ENCODE data around the gene AMFR. TPM values are rescaled to one million over a fixed set of nuclear protein-coding genes. Genes with fewer than 3 reads are reported as not detected.

Gene AMFR
- total RNA-seq, 2 donors from 2014 or later: 64.8 to 102 TPM

- peaks cover 4% of the 10 kb centered on the region for H3K27me3 Mint-ChIP-seq
- no peak overlapping the region for H3K27ac Mint-ChIP-seq
- peaks cover 10% of the 10 kb centered on the region for H3K4me1 Mint-ChIP-seq
- no peaks in the 10 kb centered on the region for H3K9me3 ChIP-seq (ENCODE audit: control insufficient read depth, low read length, poor library complexity, severe bottlenecking)
- no peaks in the 10 kb centered on the region for H3K36me3 Mint-ChIP-seq (ENCODE audit: low read depth)
- peak; percentile 99 for ATAC-seq
- H3K4me3 Mint-ChIP-seq: peak overlapping the region; percentile 19
- peak; percentile 55 to 74 (median 59) for DNase-seq
Measured at GRCh38 chr16:56317998-56318826, 107.1 kb downstream of the AMFR start.

- H3K27ac Mint-ChIP-seq: no peak overlapping the region
Measured at GRCh38 chr16:56316545-56316944, 108.8 kb downstream of the AMFR start.

GRCh38 chr16:56315955-56316354 lies 109.4 kb downstream of the AMFR start:
- H3K9me3 ChIP-seq (ENCODE audit: control insufficient read depth, low read length, poor library complexity, severe bottlenecking): no peaks in the 10 kb centered on the region
- no peak overlapping the region for H3K27ac Mint-ChIP-seq
- H3K36me3 Mint-ChIP-seq (ENCODE audit: low read depth): no peaks in the 10 kb centered on the region

More at GRCh38 chr16:56316545-56316944, 108.8 kb downstream of the AMFR start:
- no peaks in the 10 kb centered on the region for H3K9me3 ChIP-seq (ENCODE audit: control insufficient read depth, low read length, poor library complexity, severe bottlenecking)
- H3K27me3 Mint-ChIP-seq: no peaks in the 10 kb centered on the region
- DNase-seq (no peak), ATAC-seq (no peak)
- no peaks in the 10 kb centered on the region for H3K36me3 Mint-ChIP-seq (ENCODE audit: low read depth)
- peaks cover 10% of the 10 kb centered on the region for H3K4me1 Mint-ChIP-seq
- no peak overlapping the region for H3K4me3 Mint-ChIP-seq

DNA sequence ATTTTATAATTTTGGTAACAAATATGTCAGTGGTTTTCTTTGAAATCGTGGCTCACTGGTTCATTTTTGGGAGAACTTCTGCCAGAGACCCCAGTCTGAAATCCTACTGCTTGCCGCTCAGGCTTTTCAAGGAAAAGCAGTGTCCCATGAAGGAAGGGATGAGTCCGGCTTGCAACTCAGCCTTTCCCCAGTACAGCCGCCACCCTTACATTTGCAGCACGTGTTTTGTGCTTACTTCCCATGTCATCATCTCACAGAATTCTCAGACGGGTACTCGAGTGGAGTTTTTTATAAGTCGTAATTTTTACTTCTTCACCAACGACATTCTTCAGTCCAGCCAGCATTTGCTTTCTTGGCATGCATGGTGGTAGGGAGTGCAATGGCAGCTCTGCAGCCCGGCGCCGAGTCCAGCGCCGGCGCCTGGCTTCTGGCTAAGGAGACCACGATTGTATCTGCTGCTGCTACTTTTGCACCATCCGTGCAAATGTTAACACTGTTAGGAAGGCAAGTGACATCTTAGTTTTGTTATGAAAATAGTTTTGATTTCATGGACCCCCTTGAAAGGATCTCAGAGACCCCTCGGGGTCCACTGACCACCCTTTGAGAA lies 111.0 kb downstream of the AMFR start:
- Mint-ChIP-seq H3K4me3 (no peak overlapping the region), H3K36me3 (ENCODE audit: low read depth) (no peaks in the 10 kb centered on the region), H3K27me3 (no peaks in the 10 kb centered on the region), H3K27ac (peak overlapping the region; percentile 73), H3K4me1 (peaks cover 10% of the 10 kb centered on the region)
- DNase-seq (no peak), ATAC-seq (no peak)
- no peaks in the 10 kb centered on the region for H3K9me3 ChIP-seq (ENCODE audit: control insufficient read depth, low read length, poor library complexity, severe bottlenecking)

More at GRCh38 chr16:56315955-56316354, 109.4 kb downstream of the AMFR start:
- DNase-seq (no peak), ATAC-seq (no peak)
- peaks cover 10% of the 10 kb centered on the region for H3K4me1 Mint-ChIP-seq
- H3K4me3 Mint-ChIP-seq: no peak overlapping the region
- no peaks in the 10 kb centered on the region for H3K27me3 Mint-ChIP-seq

DNA sequence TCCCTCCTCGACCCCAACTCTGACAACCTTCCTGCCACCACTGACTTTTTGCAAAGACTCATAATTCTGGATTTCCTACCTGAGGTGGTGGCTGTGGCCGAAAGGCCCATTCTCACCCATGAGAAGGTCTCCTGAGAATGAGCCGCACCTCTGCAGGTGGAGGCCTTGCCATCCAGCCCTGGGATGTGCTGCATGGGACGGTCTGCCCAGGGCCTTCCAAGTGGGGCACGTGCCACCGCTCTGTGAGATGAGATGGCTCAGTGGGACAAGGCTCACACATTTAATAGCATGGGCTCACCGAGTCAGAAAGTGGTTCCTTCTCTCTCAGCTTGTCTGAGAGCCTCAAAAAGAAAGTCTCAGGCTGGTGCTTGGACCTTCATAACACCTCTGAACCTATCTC lies 112.8 kb downstream of the AMFR start:
- H3K4me1 Mint-ChIP-seq: peaks cover 9% of the 10 kb centered on the region
- no peaks in the 10 kb centered on the region for H3K27me3 Mint-ChIP-seq
- DNase-seq (no peak), ATAC-seq (no peak)
- peaks cover 2% of the 10 kb centered on the region for H3K36me3 Mint-ChIP-seq (ENCODE audit: low read depth)
- H3K27ac Mint-ChIP-seq: no peak overlapping the region
- H3K4me3 Mint-ChIP-seq: no peak overlapping the region
- H3K9me3 ChIP-seq (ENCODE audit: control insufficient read depth, low read length, poor library complexity, severe bottlenecking): no peaks in the 10 kb centered on the region

DNA sequence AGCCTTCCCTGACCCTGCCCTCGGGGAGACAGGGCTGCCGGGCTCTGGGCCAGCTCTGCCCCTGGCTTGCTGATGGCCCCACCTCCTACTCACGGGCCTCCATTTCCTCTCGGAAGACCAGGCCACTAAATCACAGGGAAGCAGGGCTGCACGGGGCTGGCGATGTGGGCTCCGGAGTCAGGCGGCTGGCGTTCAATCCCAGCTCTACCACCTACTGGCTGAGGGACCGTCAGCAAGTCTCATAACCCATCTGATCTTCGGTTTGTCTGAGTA lies 113.4 kb downstream of the AMFR start:
- Mint-ChIP-seq H3K27me3 (no peaks in the 10 kb centered on the region), H3K36me3 (ENCODE audit: low read depth) (peaks cover 3% of the 10 kb centered on the region), H3K4me3 (no peak overlapping the region), H3K27ac (no peak overlapping the region), H3K4me1 (peaks cover 7% of the 10 kb centered on the region)
- no peak for DNase-seq
- no peaks in the 10 kb centered on the region for H3K9me3 ChIP-seq (ENCODE audit: control insufficient read depth, low read length, poor library complexity, severe bottlenecking)
- no peak for ATAC-seq

Other genes with a start within 250 kb of the AMFR start
- 1 to 10 TPM; 7.0 to 7.2 TPM for gene GNAO1, start 234.1 kb downstream of the AMFR start, total RNA-seq
- gene NUDT21, start 25.8 kb upstream of the AMFR start, total RNA-seq: 10 to 100 TPM; 84.8 to 92.2 TPM
- gene OGFOD1, start 26.0 kb upstream of the AMFR start, total RNA-seq: 10 to 100 TPM; 19.9 to 26.1 TPM
- gene BBS2, start 94.5 kb upstream of the AMFR start, total RNA-seq: 10 to 100 TPM; 47.2 to 60.9 TPM
- not detected for gene MT4, start 139.5 kb upstream of the AMFR start, total RNA-seq
- gene MT3, start 164.0 kb upstream of the AMFR start, total RNA-seq: not detected
- 10 to 100 TPM; 36.4 to 43.4 TPM for gene MT2A, start 183.0 kb upstream of the AMFR start, total RNA-seq
- gene MT1E, start 200.2 kb upstream of the AMFR start, total RNA-seq: 1 to 10 TPM; 1.9 to 8.7 TPM
- gene MT1M, start 207.1 kb upstream of the AMFR start, total RNA-seq: not detected
- not detected for gene MT1A, start 213.1 kb upstream of the AMFR start, total RNA-seq
- not detected for gene MT1B, start 226.3 kb upstream of the AMFR start, total RNA-seq
- 1 to 10 TPM; 3.3 to 8.8 TPM for gene MT1F, start 232.4 kb upstream of the AMFR start, total RNA-seq
- gene MT1G, start 242.5 kb upstream of the AMFR start, total RNA-seq: under 1 TPM in 1 of 2 donors, not detected in 1; 0.85 TPM
- not detected for gene MT1H, start 244.3 kb upstream of the AMFR start, total RNA-seq

Data from T-helper 17 cell (primary cell).